OCI-LY3 (cell line): Measurements from ENCODE around the gene GDF11.

ENCODE experiments used
- H2AFZ ChIP-seq: fragments of 200-600, 300-600 bp; shearing (Covaris generic); 2 replicates; pipeline ENCODE4 v1.6.0; 2014; ENCODE audit warnings: antibody characterized with exemption, low read depth, low read length
- H3K27ac ChIP-seq: fragments of 200-600, 300-600 bp; sonication (generic); 2 replicates; pipeline ENCODE4 v1.5.1; 2014; ENCODE audit warnings: mild to moderate bottlenecking, low read length, moderate library complexity, mixed read lengths
- H3K27me3 ChIP-seq: fragments of 200-600, 300-600 bp; sonication (generic); 2 replicates; pipeline ENCODE4 v1.6.1; 2014; ENCODE audit warnings: low read depth, low read length, mixed read lengths
- H3K36me3 ChIP-seq: fragments of 200-600, 300-600 bp; sonication (generic); replicated peaks from 2 replicates; pipeline ENCODE3; 2014; ENCODE audit warnings: low read depth, low read length, mixed read lengths
- H3K4me1 ChIP-seq: fragments of 300-600, 200-600 bp; sonication (generic); 2 replicates; pipeline ENCODE4 v1.6.1; 2014; ENCODE audit warnings: low read length, mixed read lengths
- H3K4me2 ChIP-seq: fragments of 200-600, 300-600 bp; sonication (generic); 2 replicates; pipeline ENCODE4 v1.6.1; 2014; ENCODE audit warnings: low read length, mixed read lengths
- H3K4me3 ChIP-seq: fragments of 300-600, 200-600 bp; sonication (generic); 2 replicates; pipeline ENCODE4 v1.5.1; 2014; ENCODE audit warnings: antibody characterized with exemption, mild to moderate bottlenecking, low read length, moderate library complexity
- H3K79me2 ChIP-seq: fragments of 300-600, 200-600 bp; shearing (Covaris generic); 2 replicates; pipeline ENCODE4 v1.6.1; 2014; ENCODE audit warnings: mild to moderate bottlenecking, low read length, mixed read lengths
- H3K9ac ChIP-seq: fragments of 300-600, 200-600 bp; shearing (Covaris generic); 2 replicates; pipeline ENCODE4 v1.6.0; 2014; ENCODE audit warnings: mild to moderate bottlenecking, low read length, moderate library complexity
- H3K9me3 ChIP-seq: fragments of 200-600, 300-600 bp; shearing (Covaris generic); 2 replicates; pipeline ENCODE4 v1.6.1; 2014; ENCODE audit warnings: low read length, mixed read lengths; ENCODE audit not compliant: insufficient read depth
- H4K20me1 ChIP-seq: fragments of 200-600, 300-600 bp; sonication (generic); 2 replicates; pipeline ENCODE4 v1.6.1; 2016; ENCODE audit warnings: low read length, mixed read lengths; ENCODE audit not compliant: insufficient read depth
- EZH2phosphoT487 ChIP-seq: fragments of 200-600 bp; shearing (Covaris generic); IDR thresholded peaks from 2 replicates; pipeline ENCODE4 v1.6.1; 2018; ENCODE audit warnings: antibody characterized with exemption, mixed run types, low read depth
- TF ChIP-seq, protein P1 (sequence below): fragments of 200-600, 300-600 bp; sonication (generic); IDR thresholded peaks from 2 replicates; pipeline ENCODE4 v1.5.1; 2014; ENCODE audit warnings: antibody characterized with exemption, low read length, low read depth

The GDF11 gene

GRCh38 chr12:55718015-55718414, 24.9 kb upstream of the GDF11 start:
- Histone ChIP-seq H3K27me3 (no peaks in the 10 kb centered on the region), H3K9me3 (no peaks in the 10 kb centered on the region), H3K4me3 (no peak overlapping the region), H3K4me2 (no peak overlapping the region), H3K9ac (no peak overlapping the region), H4K20me1 (no peaks in the 10 kb centered on the region), H3K4me1 (peaks cover 15% of the 10 kb centered on the region), H2AFZ (no peak overlapping the region), H3K36me3 (no peaks in the 10 kb centered on the region), H3K79me2 (peaks cover 7% of the 10 kb centered on the region; the same call in 1 of the 2 replicates), H3K27ac (no peak overlapping the region)
- TF ChIP-seq, protein P1, sequence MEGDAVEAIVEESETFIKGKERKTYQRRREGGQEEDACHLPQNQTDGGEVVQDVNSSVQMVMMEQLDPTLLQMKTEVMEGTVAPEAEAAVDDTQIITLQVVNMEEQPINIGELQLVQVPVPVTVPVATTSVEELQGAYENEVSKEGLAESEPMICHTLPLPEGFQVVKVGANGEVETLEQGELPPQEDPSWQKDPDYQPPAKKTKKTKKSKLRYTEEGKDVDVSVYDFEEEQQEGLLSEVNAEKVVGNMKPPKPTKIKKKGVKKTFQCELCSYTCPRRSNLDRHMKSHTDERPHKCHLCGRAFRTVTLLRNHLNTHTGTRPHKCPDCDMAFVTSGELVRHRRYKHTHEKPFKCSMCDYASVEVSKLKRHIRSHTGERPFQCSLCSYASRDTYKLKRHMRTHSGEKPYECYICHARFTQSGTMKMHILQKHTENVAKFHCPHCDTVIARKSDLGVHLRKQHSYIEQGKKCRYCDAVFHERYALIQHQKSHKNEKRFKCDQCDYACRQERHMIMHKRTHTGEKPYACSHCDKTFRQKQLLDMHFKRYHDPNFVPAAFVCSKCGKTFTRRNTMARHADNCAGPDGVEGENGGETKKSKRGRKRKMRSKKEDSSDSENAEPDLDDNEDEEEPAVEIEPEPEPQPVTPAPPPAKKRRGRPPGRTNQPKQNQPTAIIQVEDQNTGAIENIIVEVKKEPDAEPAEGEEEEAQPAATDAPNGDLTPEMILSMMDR, result no peak
- TF ChIP-seq EZH2phosphoT487, result no peak

- Histone ChIP-seq H3K9me3 (no peaks in the 10 kb centered on the region), H3K4me3 (no peak overlapping the region), H2AFZ (no peak overlapping the region), H3K79me2 (peaks cover 7% of the 10 kb centered on the region; the same call in 1 of the 2 replicates), H3K27ac (no peak overlapping the region), H4K20me1 (no peaks in the 10 kb centered on the region), H3K4me1 (peaks cover 15% of the 10 kb centered on the region), H3K27me3 (no peaks in the 10 kb centered on the region), H3K4me2 (no peak overlapping the region), H3K9ac (no peak overlapping the region), H3K36me3 (peaks cover 1% of the 10 kb centered on the region)
- TF ChIP-seq, protein P1, result no peak
- TF ChIP-seq EZH2phosphoT487, result no peak
Observed at GRCh38 chr12:55718624-55719275, 24.2 kb upstream of the GDF11 start.

DNA sequence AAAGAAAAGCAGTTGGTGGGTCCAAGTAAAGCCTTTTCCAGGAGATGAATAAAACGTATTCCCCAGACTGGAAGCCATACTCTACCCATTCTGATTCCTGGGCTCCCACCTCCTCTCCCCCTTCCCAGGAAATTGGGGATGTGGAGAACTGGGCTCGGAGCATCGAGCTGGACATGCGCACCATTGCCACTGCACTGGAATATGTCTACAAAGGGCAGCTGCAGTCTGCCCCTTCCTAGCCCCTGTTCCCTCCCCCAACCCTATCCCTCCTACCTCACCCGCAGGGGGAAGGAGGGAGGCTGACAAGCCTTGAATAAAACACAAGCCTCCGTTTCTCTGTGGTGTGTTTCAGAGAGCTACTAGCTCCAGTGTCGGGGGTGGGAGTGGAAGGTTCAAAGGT, 23.6 kb upstream of the GDF11 start:
- Histone ChIP-seq H3K4me3 (no peak overlapping the region), H3K9me3 (no peaks in the 10 kb centered on the region), H3K9ac (no peak overlapping the region), H3K4me1 (peaks cover 15% of the 10 kb centered on the region), H4K20me1 (no peaks in the 10 kb centered on the region), H3K36me3 (peaks cover 3% of the 10 kb centered on the region), H3K79me2 (peaks cover 7% of the 10 kb centered on the region; the same call in 1 of the 2 replicates), H2AFZ (no peak overlapping the region), H3K27ac (no peak overlapping the region), H3K4me2 (no peak overlapping the region), H3K27me3 (no peaks in the 10 kb centered on the region)
- no peak for TF ChIP-seq EZH2phosphoT487
- TF ChIP-seq, protein P1, result no peak

GRCh38 chr12:55720071-55720564, 22.8 kb upstream of the GDF11 start, which contains the start of gene RDH5:
Gene RDH5, plus strand, starts transcription at chr12:55720393. Its CDS starts 792 bp downstream, at chr12:55721185.
- no peak within 1 kb of the TSS for H3K27ac ChIP-seq

More at GRCh38 chr12:55720071-55720564, 22.8 kb upstream of the GDF11 start, which contains the start of gene RDH5:
- peaks cover 15% of the 10 kb centered on the region for H3K4me1 ChIP-seq
- H3K9ac ChIP-seq, result no peak within 1 kb of the TSS
- H3K4me3 ChIP-seq, result no peak within 1 kb of the TSS
- no peaks in the 10 kb centered on the region for H4K20me1 ChIP-seq
- peaks cover 7% of the 10 kb centered on the region for H3K36me3 ChIP-seq
- H3K9me3 ChIP-seq, result no peaks in the 10 kb centered on the region
- no peak within 1 kb of the TSS for H2AFZ ChIP-seq
- peaks cover 7% of the 10 kb centered on the region; the same call in 1 of the 2 replicates for H3K79me2 ChIP-seq
- H3K27me3 ChIP-seq, result no peaks in the 10 kb centered on the region
- H3K4me2 ChIP-seq, result no peak within 1 kb of the TSS
- TF ChIP-seq, protein P1, result no peak
- no peak for TF ChIP-seq EZH2phosphoT487
